ENCODE measurements around the gene PPP1R14D.

GRCh38 chr15:40785814-40786213 is 42.7 kb downstream of the PPP1R14D start:
- TF ChIP-seq RFX5 (IDR thresholded peaks at IDR 0.05; ENCODE audit: borderline replicate concordance, low read depth, low read length): no peak
- TF ChIP-seq USF2 (IDR thresholded peaks at IDR 0.05; ENCODE audit: low read length): no peak
- TF ChIP-seq CTCF (IDR thresholded peaks at IDR 0.05; ENCODE audit: control extremely low read depth in 1 of 3, insufficient read depth in 1 of 3, low read depth in 1 of 3, low read length in 3 of 3): no peak
- no peak for TF ChIP-seq POLR2A (IDR thresholded peaks at IDR 0.05; ENCODE audit: control extremely low read depth in 1 of 2, low read depth in 2 of 2, low read length in 2 of 2)
- TF ChIP-seq ATF3 (IDR thresholded peaks at IDR 0.05; ENCODE audit: insufficient read depth, low read depth, low read length): no peak
- no peak for TF ChIP-seq EP300 (IDR thresholded peaks at IDR 0.05; ENCODE audit: borderline replicate concordance in 1 of 2, low read depth in 2 of 2, low read length in 2 of 2)
- no peak for TF ChIP-seq SIN3A (conservative IDR thresholded peaks at IDR 0.05 in 1 of 2, IDR thresholded peaks at IDR 0.05 in 1 of 2; ENCODE audit: low read depth in 1 of 2, low read length in 2 of 2)
